Measurements from ENCODE around the gene RAB7A.

RAB7A gene

GRCh38 chr3:128726023-128727016 is at the start of gene RAB7A:
RAB7A (plus strand) TSS chr3:128726183; CDS start chr3:128795368, 69,185 bp downstream.
- DNase-seq: peak; percentile 98

GRCh38 chr3:128679338-128679737 is 46.6 kb upstream of the RAB7A start:
- no peak for DNase-seq

DNA sequence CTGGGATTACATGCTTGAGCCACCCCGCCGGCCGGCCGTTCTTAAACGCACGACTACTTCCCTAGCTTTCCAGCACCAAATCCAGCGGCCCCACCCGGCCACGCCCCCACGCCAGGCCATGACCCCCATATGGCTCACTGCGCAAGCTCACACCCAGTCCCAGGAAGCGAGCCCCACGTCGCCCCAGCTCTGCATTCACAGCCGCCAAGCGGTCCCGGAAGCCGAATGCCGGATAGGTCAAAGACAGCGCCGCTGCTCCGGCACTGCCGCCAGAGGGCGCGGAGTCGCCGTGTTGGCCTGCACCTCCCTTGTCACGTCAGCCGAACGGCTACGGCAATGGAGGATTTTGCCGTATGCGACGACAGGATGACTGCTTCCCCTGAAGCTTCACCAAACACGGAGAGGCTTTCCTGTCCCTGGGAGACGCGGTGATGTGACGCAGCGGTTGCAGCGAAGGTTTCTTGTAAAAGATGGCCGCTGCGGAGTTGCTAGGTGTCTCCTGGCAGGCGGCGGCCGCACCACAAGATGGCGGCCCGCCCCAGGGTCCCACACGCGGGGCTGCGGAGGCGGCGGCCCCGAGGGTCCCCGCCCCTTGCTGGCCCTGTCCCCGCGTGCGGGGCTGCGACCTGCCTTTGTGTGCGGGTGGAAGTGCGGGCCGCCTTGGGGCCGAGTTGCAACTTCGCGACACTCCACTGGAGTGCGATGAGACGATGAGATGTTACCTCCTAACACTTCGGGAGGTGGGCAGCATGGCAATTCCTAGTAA is 45.2 kb upstream of the RAB7A start:
- peak; percentile 97 for DNase-seq

DNA sequence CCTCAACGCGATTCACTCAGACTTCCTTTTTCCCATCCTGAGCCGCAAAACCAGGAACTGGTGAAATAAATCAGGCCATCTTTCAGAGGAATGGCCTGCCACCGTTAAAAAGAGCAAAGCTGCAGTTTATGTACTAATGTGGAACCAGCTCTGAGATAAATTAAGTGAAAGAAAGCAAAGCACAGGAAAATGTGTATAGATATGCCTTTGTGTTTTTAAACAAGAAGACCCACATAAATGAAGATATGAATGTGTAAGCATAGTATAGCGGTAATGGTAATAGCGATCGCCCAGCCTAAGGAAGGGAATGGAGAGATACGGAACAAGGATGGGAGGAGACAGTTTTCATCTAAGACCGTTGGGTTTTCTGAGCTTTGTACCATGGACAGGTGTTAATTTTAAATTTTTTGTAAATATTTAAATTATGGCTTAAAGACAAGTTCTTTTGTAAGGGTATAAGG is 44.6 kb upstream of the RAB7A start:
- DNase-seq: peak; percentile 18

DNA sequence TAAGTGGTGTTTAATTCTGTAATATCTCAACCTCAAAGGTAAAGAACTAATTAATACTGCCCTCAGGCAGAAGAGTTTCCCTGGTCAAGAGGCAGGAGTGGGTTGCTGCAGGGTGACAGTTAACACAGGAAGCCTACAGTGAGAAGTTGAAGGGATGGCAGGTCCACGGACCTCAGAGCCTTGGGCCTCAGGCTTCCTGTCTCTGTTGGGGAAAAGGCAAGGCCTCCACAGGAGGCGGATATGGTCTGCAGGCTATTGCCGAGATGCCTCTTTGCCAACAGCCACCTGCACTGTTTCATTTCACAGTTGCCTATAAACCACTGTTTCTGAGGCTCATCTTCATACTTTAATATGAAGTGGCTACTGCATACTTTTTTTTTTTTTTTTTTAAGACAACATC is 42.0 kb upstream of the RAB7A start:
- DNase-seq: no peak

DNA sequence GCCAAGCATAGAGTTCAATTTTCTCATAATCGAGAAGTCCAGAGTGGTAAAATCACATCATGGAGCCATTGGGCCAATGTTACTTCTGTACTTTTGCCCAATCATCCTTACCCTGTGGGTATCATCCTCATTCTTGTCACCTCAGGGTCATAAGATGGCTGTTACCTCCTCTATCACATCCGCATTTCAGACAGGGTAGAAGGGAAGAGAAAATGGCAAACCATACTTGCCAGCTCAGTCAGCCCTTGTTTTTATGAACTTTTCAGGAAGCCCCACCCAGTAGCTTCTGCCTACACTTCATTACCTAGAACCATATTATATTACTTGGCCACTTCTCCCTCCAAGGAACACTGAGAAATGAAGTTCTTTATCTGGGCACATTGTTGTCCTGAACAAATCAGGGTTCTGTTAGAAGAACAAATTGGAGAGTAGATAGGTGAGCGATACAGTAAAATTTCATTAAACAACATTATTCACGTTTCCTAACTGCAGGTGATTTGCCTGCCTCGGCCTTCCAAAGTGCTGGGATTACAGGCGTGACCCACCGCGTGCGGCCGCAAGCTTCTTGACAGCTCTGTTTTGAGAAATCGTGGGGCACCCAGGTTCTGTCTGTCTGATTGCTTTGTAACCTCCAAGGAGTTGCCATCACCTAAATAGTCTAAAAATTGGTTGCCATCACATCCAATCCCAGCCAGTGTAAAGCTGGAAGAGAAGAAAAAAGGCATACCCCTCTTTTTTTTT is 40.8 kb upstream of the RAB7A start:
- DNase-seq: no peak

GRCh38 chr3:128686465-128686864 is 39.5 kb upstream of the RAB7A start:
- DNase-seq: no peak

- DNase-seq: no peak
Measured at GRCh38 chr3:128689060-128689459, 36.9 kb upstream of the RAB7A start.

GRCh38 chr3:128693696-128694095 is 32.3 kb upstream of the RAB7A start:
- DNase-seq: no peak

- no peak for DNase-seq
Measured at GRCh38 chr3:128697341-128697740, 28.6 kb upstream of the RAB7A start.

GRCh38 chr3:128698211-128699047 is 27.6 kb upstream of the RAB7A start:
- peak; percentile 15 for DNase-seq

DNA sequence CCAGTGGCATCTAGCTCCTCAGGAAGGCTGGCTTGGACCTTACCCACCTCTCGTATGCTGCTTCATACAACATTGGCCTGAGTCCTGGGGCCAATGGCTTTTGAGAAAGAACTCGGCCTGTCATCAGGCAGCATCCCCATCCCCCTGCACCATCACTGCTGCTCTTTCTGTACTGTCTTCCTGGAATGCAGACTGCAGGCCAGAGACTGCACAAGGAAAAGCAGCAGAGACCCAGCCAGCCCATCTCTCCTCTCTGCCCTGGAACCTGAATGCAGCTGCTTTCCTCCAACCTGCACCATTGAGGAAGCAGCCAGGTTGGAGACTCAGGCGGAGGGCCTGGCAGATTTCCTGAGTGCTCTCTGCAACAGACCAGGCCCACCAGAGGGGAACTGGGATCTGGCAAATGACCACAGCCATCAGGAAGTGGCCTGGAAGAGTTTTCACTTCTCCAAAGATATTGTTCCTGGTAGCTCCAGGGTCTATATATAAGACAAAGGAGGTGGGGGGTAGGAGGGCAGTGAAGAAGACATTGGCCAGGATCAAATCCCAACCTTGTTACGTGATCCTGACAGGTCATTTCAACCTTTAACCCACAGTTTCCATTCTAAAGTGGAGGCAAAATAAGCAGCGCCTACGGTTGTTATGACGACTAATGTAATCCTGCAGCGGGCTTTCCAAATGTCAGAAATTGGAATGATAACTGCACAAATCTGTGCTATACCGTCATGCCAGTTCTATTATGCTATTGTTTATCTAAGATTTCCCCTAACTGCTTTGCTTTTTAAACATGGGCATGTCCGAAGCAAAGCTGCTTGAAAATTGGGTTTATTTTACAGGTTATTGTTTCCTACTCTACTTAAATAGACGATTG is 24.4 kb upstream of the RAB7A start:
- DNase-seq: no peak

GRCh38 chr3:128702391-128702790 is 23.6 kb upstream of the RAB7A start:
- DNase-seq: no peak

- DNase-seq: no peak
Measured at GRCh38 chr3:128703561-128703960, 22.4 kb upstream of the RAB7A start.

DNA sequence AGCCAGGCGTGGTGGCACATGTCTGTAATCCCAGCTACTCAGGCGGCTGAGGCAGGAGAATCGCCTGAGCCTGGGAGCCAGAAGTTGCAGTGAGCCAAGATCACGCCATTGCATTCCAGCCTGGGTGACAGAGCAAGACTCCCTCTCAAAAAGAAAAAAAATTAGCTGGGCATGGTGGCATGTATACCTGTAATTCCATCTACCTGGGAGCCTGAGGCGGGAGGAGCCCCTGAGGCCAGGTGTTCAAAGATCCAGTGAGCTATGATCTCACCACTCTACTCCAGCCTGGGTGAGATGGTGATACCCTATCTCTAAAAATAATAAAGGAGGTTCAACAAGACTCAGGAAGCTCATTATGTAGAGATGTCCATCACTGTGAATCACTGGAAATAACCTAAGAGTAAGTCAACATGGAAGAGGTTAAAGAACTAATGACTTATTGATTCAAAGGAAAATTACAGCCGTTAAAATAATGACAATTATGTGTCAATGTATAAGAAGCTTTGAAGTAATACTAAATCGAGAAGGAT is 19.8 kb upstream of the RAB7A start:
- no peak for DNase-seq

DNA sequence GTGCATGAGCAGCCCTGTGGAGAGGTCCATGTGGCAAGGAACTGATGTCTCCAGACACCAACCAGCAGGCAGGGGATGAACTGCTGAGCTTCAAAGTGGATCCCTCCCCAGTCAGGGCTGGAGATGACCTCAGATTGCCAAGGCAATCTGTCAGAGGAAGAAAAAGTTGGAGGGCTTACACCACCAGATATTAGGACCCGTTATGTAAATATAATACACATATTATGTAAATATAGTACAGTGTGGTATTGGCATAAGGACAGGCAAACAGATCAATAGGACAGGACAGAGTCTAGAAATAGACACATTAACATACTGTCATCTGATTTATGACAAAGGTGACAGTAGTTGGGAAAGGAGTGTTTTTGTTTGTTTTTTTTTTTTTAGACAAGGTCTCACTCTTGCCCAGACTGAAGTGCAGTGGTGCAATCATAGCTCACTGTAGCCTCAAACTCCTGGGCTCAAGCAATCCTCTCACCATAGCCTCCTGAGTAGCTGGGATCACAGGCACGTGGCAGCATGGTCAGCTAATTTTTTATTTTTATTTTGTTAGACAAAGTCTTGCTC is 18.0 kb upstream of the RAB7A start:
- no peak for DNase-seq

DNA sequence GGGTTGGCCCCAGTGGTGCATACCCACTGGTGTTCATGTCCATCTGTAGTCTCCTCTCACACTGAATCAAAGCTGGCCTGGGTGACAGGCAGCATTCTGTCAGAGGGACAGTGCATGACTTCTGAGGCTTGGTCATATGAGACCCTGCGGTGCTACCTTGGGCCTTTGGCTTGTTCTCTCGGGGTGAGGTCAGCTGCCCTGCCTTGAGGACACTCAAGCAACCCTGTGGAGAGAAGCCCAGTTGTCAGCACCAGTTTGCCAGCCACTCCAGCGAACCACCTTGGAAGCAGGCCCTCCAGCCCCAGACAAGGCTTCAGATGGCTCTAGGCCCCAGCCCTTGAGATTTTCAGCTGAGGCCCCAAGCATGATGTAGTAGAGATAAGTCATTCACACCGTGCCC is 16.9 kb upstream of the RAB7A start:
- DNase-seq: no peak

- DNase-seq: no peak
Measured at GRCh38 chr3:128709506-128710210, 16.3 kb upstream of the RAB7A start.

GRCh38 chr3:128710816-128711433 is 15.1 kb upstream of the RAB7A start:
- no peak for DNase-seq
